ENCODE results near the gene PCLO.

PCLO gene

DNA sequence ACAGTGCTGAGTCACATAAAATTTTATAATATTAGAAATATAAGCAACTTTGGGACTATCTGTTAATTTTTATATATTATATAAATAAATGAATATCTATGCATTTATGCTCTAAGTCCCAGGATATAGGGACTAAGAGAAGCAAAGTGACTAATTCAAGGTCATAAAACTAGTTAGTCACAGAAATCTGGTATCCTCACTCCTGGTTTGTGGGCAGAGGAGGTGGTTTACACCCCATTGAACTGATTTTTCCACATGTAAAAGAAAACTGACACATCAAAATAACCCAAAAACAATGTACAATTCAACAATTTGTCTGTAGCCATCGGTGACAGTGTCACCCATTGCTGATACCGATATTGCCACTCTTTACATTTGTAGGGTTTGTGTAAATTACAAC is 3.0 kb downstream of the PCLO start:
- H3K4me1 Mint-ChIP-seq (ENCODE audit: low read depth): no peaks in the 10 kb centered on the region
- peaks cover 15% of the 10 kb centered on the region for H3K27me3 Mint-ChIP-seq (ENCODE audit: low read depth)
- no peak for DNase-seq (ENCODE audit: low spot score)
- H3K27ac Mint-ChIP-seq: no peak overlapping the region
- no peaks in the 10 kb centered on the region for H3K9me3 Mint-ChIP-seq
- no peaks in the 10 kb centered on the region for H3K36me3 Mint-ChIP-seq (ENCODE audit: low read depth)
- H3K4me3 Mint-ChIP-seq: no peak overlapping the region

DNA sequence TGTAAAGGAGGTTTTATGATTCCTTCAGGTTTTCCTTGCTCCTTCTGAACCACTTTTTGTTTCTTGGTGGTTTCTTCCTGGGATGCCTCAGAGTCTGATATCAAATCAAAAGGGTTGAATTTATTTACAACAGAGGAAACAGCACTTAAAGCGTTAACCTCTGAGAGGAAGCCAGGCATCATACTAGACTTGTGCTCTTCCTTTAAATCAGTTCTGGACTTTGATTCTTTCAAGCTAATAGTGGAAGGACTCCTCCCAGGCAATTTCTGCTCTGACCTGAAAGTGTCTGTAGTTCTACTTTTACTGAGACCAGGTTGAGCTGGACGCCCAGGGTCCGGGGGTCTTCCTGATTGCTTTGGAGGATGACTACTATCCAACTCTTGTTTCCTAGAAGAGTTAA is 6.7 kb downstream of the PCLO start:
- no peak overlapping the region for H3K4me3 Mint-ChIP-seq
- no peaks in the 10 kb centered on the region for H3K4me1 Mint-ChIP-seq (ENCODE audit: low read depth)
- H3K27me3 Mint-ChIP-seq (ENCODE audit: low read depth): no peaks in the 10 kb centered on the region
- H3K9me3 Mint-ChIP-seq: no peaks in the 10 kb centered on the region
- no peak overlapping the region for H3K27ac Mint-ChIP-seq
- no peaks in the 10 kb centered on the region for H3K36me3 Mint-ChIP-seq (ENCODE audit: low read depth)
- no peak for DNase-seq (ENCODE audit: low spot score)

DNA sequence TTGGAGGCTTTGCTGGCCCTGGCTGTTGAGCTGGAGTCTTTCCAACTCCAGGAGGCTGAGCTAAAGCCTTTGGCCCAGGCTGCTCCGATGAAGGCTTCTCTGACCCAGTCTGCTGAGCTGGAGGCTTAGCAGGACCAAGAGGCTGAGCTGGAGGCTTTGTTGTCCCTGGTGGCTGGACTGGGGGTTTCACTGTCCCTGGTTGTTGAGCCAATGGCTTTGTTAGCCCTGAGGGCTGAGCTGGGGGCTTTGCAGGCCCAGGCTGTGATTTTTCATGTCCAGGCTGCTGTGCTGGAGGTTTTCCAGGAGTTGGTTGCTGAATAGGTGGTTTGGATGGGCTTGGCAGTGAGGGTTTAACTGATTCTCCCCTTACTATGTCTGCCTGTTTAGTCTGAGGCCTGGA is 7.3 kb downstream of the PCLO start:
- Mint-ChIP-seq H3K27ac (no peak overlapping the region), H3K9me3 (no peaks in the 10 kb centered on the region), H3K36me3 (ENCODE audit: low read depth) (no peaks in the 10 kb centered on the region), H3K27me3 (ENCODE audit: low read depth) (no peaks in the 10 kb centered on the region), H3K4me1 (ENCODE audit: low read depth) (no peaks in the 10 kb centered on the region), H3K4me3 (no peak overlapping the region)
- no peak for DNase-seq (ENCODE audit: low spot score)

DNA sequence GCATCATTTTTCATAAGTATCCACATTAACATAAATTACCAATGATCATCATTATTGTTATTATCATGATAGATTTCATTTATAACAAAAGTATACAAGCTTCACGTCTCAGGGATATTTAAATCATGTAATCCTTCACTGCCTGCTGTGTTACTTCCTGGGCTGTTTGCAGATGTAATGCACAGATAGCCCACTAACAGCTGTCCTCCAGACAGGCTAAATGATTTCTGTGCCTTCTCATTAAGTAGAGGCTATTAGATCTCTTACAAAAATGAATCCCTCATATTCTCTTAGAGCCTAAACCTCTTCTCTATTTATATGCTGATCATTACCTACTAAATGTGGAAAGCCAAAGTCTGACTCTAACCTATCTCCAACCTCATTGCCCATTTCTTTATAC is 9.3 kb downstream of the PCLO start:
- H3K27ac Mint-ChIP-seq: no peak overlapping the region
- no peak overlapping the region for H3K4me3 Mint-ChIP-seq
- H3K4me1 Mint-ChIP-seq (ENCODE audit: low read depth): no peaks in the 10 kb centered on the region
- DNase-seq (ENCODE audit: low spot score): no peak
- H3K9me3 Mint-ChIP-seq: no peaks in the 10 kb centered on the region
- no peaks in the 10 kb centered on the region for H3K27me3 Mint-ChIP-seq (ENCODE audit: low read depth)
- no peaks in the 10 kb centered on the region for H3K36me3 Mint-ChIP-seq (ENCODE audit: low read depth)

DNA sequence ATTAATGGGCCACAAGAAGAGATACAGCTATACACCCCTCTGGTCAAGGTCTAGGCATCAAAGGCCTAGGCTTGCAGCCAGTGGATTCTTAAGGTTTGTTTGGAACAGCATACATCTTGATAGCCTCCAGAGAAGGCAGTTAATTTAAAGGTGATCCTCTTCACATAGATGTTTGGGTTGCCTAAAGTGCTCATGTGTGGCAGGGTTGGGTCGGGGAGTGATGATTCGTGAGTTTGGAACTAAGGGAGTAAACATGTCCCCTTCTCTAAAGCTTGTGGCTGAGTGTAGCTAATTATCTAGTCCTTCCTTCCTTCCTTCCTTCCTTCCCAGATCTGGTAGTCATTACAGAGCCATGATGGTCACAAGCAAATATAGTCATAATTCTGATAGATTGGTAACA is 12.4 kb downstream of the PCLO start:
- DNase-seq (ENCODE audit: low spot score): no peak
- no peaks in the 10 kb centered on the region for H3K4me1 Mint-ChIP-seq (ENCODE audit: low read depth)
- no peak overlapping the region for H3K4me3 Mint-ChIP-seq
- no peak overlapping the region for H3K27ac Mint-ChIP-seq
- H3K27me3 Mint-ChIP-seq (ENCODE audit: low read depth): no peaks in the 10 kb centered on the region
- H3K9me3 Mint-ChIP-seq: no peaks in the 10 kb centered on the region
- no peaks in the 10 kb centered on the region for H3K36me3 Mint-ChIP-seq (ENCODE audit: low read depth)

DNA sequence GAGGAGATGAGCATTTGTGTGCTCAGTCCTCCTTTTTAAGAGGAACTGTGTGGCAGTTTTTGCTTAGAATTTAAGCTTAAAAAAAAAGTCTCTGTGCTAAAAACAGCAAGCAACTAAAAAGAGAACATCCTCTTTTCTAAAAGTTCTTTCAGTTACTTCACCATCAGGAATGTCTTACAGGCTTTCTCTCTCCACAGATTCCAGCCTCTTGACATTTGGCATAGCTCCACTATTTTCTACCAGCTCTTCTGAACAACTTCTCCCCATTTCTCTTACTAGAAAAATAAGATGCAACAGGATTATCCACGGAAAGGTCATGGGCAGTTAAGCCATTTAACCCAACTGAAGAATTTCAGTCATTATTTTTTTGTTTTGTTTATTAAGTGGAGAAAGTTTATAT is 13.2 kb downstream of the PCLO start:
- Mint-ChIP-seq H3K27me3 (ENCODE audit: low read depth) (no peaks in the 10 kb centered on the region), H3K4me3 (no peak overlapping the region), H3K4me1 (ENCODE audit: low read depth) (no peaks in the 10 kb centered on the region), H3K36me3 (ENCODE audit: low read depth) (no peaks in the 10 kb centered on the region), H3K27ac (no peak overlapping the region), H3K9me3 (no peaks in the 10 kb centered on the region)
- DNase-seq (ENCODE audit: low spot score): no peak

DNA sequence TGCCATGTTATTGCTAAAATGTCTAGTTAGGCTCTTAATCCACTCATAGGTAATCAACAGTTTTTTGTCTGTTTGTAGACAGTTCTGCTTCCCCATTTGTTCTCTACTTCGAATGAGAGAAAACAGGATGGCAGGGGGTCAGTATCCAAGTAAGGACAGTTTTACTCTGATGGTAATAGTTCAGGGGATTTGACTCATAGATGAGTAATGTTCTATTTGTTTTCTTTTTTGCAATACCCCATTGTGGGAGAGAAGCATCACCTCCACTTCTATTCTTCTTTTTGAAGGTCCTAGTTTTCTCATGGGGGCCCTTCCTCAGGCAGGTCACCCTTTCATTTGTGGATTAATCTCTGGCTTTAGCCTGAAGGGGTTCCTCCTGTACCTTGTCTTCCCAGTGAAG is 13.9 kb downstream of the PCLO start:
- Mint-ChIP-seq H3K27me3 (ENCODE audit: low read depth) (no peaks in the 10 kb centered on the region), H3K4me3 (no peak overlapping the region), H3K9me3 (no peaks in the 10 kb centered on the region), H3K36me3 (ENCODE audit: low read depth) (no peaks in the 10 kb centered on the region), H3K4me1 (ENCODE audit: low read depth) (no peaks in the 10 kb centered on the region), H3K27ac (no peak overlapping the region)
- DNase-seq (ENCODE audit: low spot score): no peak

DNA sequence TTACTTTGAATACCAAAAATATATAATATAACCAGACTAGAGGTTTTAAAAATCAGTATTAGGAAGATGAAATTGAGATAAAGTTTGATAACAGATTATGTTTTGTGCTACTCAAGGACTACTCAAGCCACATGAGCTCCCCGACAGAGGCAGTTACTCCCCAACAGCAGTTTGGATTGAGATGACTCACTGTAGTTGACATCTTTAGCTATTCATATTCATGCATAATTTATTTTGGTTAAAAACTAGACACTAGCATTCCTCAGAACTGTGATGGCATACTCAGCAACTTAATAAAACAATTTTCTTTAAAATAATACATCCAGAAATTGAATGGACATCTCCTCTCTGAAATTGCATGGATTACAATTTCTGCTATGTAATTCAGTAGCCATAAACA is 19.6 kb downstream of the PCLO start:
- Mint-ChIP-seq H3K9me3 (no peaks in the 10 kb centered on the region), H3K4me1 (ENCODE audit: low read depth) (no peaks in the 10 kb centered on the region), H3K4me3 (no peak overlapping the region), H3K36me3 (ENCODE audit: low read depth) (no peaks in the 10 kb centered on the region), H3K27ac (no peak overlapping the region), H3K27me3 (ENCODE audit: low read depth) (no peaks in the 10 kb centered on the region)
- no peak for DNase-seq (ENCODE audit: low spot score)

DNA sequence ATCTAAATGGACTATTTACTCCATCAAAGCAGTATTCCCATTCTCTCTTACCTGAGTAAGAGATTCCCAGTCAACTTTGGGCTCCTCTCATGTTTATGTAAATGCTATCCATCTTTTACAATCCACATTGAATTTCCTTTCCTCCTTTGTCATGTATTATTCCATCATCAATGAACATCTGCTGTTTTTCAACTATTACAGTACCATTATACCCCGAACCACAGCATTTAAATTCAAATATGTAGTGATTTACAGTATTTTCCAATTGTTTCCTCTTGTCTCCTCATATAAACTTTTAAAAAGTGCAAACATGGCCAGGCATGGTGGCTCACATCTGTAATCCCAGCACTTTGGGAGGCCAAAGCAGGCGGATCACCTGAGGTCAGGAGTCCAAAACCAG is 20.3 kb downstream of the PCLO start:
- H3K27ac Mint-ChIP-seq: no peak overlapping the region
- H3K27me3 Mint-ChIP-seq (ENCODE audit: low read depth): no peaks in the 10 kb centered on the region
- no peak overlapping the region for H3K4me3 Mint-ChIP-seq
- no peaks in the 10 kb centered on the region for H3K36me3 Mint-ChIP-seq (ENCODE audit: low read depth)
- H3K4me1 Mint-ChIP-seq (ENCODE audit: low read depth): no peaks in the 10 kb centered on the region
- no peak for DNase-seq (ENCODE audit: low spot score)
- no peaks in the 10 kb centered on the region for H3K9me3 Mint-ChIP-seq

DNA sequence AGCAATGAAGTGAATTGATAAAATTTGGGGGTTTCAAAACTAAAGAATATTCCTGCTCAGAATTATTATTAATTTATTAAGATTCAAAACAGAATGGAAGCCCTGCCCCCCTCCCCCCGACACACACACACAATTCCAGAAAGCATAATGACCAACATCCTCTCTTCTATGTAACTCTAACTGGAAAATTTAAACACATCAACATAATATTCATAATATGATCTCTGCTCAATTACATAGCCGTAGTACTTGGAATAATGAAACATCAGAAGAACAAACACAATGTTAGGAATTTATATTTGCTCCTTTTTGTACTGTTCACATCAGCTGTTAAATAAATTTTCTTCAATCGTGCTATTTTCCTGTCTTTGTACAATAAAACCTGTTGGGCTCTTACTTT is 20.8 kb downstream of the PCLO start:
- Mint-ChIP-seq H3K27ac (no peak overlapping the region), H3K9me3 (no peaks in the 10 kb centered on the region), H3K36me3 (ENCODE audit: low read depth) (no peaks in the 10 kb centered on the region), H3K4me3 (no peak overlapping the region), H3K27me3 (ENCODE audit: low read depth) (no peaks in the 10 kb centered on the region), H3K4me1 (ENCODE audit: low read depth) (no peaks in the 10 kb centered on the region)
- no peak for DNase-seq (ENCODE audit: low spot score)

DNA sequence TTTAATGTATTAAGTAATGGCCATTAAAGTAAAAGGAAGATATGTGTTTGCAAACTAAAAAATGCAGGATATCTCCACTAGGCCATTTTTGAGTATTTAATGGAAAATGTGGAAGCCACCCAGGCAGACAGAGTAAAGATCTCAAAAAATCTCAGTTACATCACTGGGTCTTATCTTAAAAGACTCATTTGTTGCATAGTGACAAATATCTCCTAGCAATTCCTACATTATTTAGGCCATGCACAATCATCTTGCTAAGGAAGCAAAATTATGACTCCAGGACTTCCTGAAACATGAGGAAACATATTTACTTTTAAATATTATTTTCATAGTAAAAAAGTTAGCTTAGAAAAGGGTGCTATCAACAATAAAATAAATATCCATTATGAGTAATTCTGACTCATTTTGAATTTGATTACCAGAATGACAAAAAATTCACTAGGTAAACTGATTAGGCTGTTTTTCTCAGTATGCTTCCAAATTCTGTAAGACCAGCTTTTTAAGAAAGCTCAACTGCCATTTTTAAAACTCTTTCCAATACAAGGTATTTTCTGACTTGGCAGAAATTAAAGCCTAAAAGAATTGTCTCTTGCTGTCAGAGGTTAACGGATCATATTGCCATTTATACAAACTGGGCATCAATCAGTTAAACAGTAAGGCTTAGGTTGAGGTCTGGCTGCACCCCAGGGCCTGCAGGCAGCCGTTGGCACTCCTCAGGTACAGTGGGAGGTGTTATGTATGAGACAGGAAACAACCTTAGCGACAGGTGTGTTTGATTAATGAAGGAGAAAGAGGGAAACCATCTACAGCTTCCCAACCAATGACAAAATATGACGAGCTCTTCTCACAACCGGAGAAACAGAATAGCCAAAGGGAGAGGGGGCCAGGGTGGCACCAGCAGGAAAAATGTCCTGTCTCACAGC is 31.8 kb downstream of the PCLO start:
- peaks cover 2% of the 10 kb centered on the region for H3K9me3 Mint-ChIP-seq
- H3K27ac Mint-ChIP-seq: no peak overlapping the region
- no peaks in the 10 kb centered on the region for H3K4me1 Mint-ChIP-seq (ENCODE audit: low read depth)
- H3K36me3 Mint-ChIP-seq (ENCODE audit: low read depth): no peaks in the 10 kb centered on the region
- DNase-seq (ENCODE audit: low spot score): no peak
- no peaks in the 10 kb centered on the region for H3K27me3 Mint-ChIP-seq (ENCODE audit: low read depth)
- H3K4me3 Mint-ChIP-seq: no peak overlapping the region

DNA sequence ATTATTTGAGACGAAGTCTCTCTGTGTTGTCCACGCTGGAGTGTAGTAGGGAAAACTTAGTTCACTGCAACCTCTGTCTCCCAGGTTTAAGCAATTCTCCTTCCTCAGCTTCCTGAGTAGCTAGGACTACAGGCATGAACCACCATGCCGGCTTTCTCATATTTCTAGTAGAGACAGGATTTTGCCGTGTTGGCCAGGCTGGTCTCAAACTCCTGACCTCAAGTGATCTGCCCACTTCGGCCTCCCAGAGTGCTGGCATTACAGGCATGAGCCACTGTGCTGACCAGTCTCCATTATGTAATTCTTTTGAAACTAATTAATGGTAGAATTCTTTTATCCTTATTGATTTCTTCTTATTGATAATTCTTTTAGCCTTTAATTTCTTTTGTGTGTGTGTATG is 32.5 kb downstream of the PCLO start:
- H3K9me3 Mint-ChIP-seq: peaks cover 5% of the 10 kb centered on the region
- no peak for DNase-seq (ENCODE audit: low spot score)
- H3K4me3 Mint-ChIP-seq: no peak overlapping the region
- no peaks in the 10 kb centered on the region for H3K36me3 Mint-ChIP-seq (ENCODE audit: low read depth)
- H3K4me1 Mint-ChIP-seq (ENCODE audit: low read depth): no peaks in the 10 kb centered on the region
- no peak overlapping the region for H3K27ac Mint-ChIP-seq
- H3K27me3 Mint-ChIP-seq (ENCODE audit: low read depth): no peaks in the 10 kb centered on the region

DNA sequence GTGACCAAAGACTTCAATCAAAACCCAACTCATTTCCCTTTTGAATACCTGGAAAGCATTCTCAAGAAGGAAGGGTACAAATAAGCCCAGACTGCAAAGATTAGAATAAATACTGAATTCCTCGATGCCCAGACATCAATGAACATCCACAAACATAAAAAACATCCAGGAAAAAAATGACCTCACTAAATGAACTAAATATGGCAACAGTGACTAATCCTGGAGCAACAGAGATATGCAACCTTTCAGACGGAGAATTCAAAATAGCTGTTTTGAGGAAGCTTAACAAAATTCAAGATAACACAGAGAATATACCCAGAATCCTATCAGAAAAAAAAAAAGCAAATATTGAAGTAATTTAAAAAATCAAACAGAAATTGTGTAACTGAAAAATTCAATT is 43.2 kb downstream of the PCLO start:
- no peak overlapping the region for H3K4me3 Mint-ChIP-seq
- H3K27ac Mint-ChIP-seq: no peak overlapping the region
- H3K9me3 Mint-ChIP-seq: peaks cover 14% of the 10 kb centered on the region
- DNase-seq (ENCODE audit: low spot score): no peak
- no peaks in the 10 kb centered on the region for H3K4me1 Mint-ChIP-seq (ENCODE audit: low read depth)
- no peaks in the 10 kb centered on the region for H3K36me3 Mint-ChIP-seq (ENCODE audit: low read depth)
- no peaks in the 10 kb centered on the region for H3K27me3 Mint-ChIP-seq (ENCODE audit: low read depth)

DNA sequence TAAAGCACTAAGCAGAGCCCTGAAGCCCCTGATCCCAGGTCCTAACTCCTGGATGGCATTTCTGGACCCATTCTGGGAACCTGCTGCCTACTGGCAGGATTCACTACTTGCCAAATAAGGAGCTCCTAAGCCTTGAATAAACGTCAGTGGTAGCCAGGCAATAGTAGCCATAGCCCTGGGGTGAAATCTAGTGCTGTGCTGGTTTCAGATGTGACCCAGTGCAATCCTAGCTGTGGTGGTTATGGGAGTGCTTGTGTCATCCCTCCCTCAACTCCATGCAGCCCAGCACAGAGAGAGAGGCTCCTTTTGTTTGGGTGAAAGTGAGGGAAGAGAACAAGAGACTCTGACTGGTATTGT is 43.7 kb downstream of the PCLO start:
- Mint-ChIP-seq H3K27ac (no peak overlapping the region), H3K27me3 (ENCODE audit: low read depth) (no peaks in the 10 kb centered on the region), H3K4me3 (no peak overlapping the region), H3K9me3 (peaks cover 14% of the 10 kb centered on the region), H3K4me1 (ENCODE audit: low read depth) (no peaks in the 10 kb centered on the region), H3K36me3 (ENCODE audit: low read depth) (no peaks in the 10 kb centered on the region)
- DNase-seq (ENCODE audit: low spot score): no peak

DNA sequence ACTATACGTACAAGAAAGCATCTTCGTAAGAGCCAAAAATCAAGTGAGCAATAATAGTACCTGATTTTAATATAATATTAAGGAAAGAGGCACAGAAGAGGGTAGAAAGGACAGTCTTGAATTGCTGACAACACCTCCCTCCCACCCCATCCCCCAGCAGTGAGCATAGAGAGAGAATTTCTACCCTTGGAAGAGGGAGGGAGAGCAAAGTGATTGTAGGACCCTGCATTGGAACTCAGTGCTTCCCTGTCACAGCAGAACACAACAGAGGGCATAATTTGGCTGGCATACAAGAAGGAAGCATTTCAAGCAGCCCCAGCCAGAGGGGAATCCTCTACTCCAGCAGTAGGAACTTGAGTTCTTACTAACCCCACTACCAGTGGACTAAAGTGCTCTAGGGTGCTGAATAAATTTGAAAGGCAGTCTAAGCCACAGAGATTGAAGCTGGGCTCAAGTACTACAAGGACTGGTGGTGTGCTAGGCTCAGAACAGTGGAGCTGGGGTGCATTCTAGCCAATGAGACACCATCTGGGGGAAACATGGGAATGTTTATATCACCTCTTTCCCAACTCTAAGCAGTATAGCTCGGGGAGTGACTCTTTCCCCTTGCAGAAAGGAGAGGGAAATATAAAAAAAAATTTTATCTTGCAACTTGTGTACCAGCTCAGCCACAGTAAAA is 44.2 kb downstream of the PCLO start:
- H3K4me3 Mint-ChIP-seq: no peak overlapping the region
- H3K36me3 Mint-ChIP-seq (ENCODE audit: low read depth): no peaks in the 10 kb centered on the region
- H3K4me1 Mint-ChIP-seq (ENCODE audit: low read depth): no peaks in the 10 kb centered on the region
- no peaks in the 10 kb centered on the region for H3K27me3 Mint-ChIP-seq (ENCODE audit: low read depth)
- H3K27ac Mint-ChIP-seq: no peak overlapping the region
- DNase-seq (ENCODE audit: low spot score): no peak
- peaks cover 13% of the 10 kb centered on the region for H3K9me3 Mint-ChIP-seq
